Parathyroid adenoma (tissue), 2 donors: ENCODE results near the gene RIIAD1.

ENCODE experiments used
- H2AFZ ChIP-seq: fragments of 300-600 bp; sonication (generic); one replicate; pipeline ENCODE4 v1.7.0; 2017; ENCODE audit warnings: antibody characterized with exemption, mild to moderate bottlenecking
- H3K27ac ChIP-seq: fragments of 300-600 bp; sonication (generic); one replicate; pipeline ENCODE4 v1.7.0; 2017
- H3K27me3 ChIP-seq: fragments of 300-600 bp; sonication (generic); one replicate; pipeline ENCODE4 v1.7.0; 2017; ENCODE audit warnings: low read length; ENCODE audit not compliant: control insufficient read depth, insufficient read depth
- H3K36me3 ChIP-seq: fragments of 300-600 bp; sonication (generic); one replicate; pipeline ENCODE4 v1.7.0; 2017; ENCODE audit warnings: low read length; ENCODE audit not compliant: control insufficient read depth, insufficient read depth
- H3K4me1 ChIP-seq: fragments of 300-600 bp; sonication (generic); one replicate; pipeline ENCODE4 v1.7.0; 2017; ENCODE audit warnings: control low read depth
- H3K4me2 ChIP-seq: fragments of 300-600 bp; sonication (generic); one replicate; pipeline ENCODE4 v1.7.0; 2017; ENCODE audit warnings: low read length
- H3K4me3 ChIP-seq: fragments of 300-600 bp; sonication (generic); one replicate; pipeline ENCODE4 v1.7.0; 2017; ENCODE audit warnings: low read depth, low read length
- H3K79me2 ChIP-seq: fragments of 300-600 bp; sonication (generic); one replicate; pipeline ENCODE4 v1.7.0; 2017; ENCODE audit warnings: control low read depth
- H3K9ac ChIP-seq: fragments of 300-600 bp; sonication (generic); one replicate; pipeline ENCODE4 v1.7.0; 2017; ENCODE audit warnings: mild to moderate bottlenecking
- H3K9me3 ChIP-seq: fragments of 300-600 bp; sonication (generic); one replicate; pipeline ENCODE4 v1.7.0; 2017; ENCODE audit warnings: low read length; ENCODE audit not compliant: control insufficient read depth
- CTCF ChIP-seq: fragments of 300-600 bp; sonication (generic); IDR thresholded peaks from one replicate; pipeline ENCODE4 v1.7.0; 2017; ENCODE audit warnings: antibody characterized with exemption, mild to moderate bottlenecking
- donor health status: primary hyperparathyroidism.

Gene RIIAD1

GRCh38 chr1:151705753-151706463 lies 15.4 kb upstream of the RIIAD1 start:
- no peak overlapping the region for H3K4me3 ChIP-seq
- no peak for TF ChIP-seq CTCF
- H3K36me3 ChIP-seq, result no peaks in the 10 kb centered on the region
- no peak overlapping the region for H2AFZ ChIP-seq
- H3K9ac ChIP-seq, result no peak overlapping the region
- H3K79me2 ChIP-seq, result no peaks in the 10 kb centered on the region
- H3K9me3 ChIP-seq, result no peaks in the 10 kb centered on the region
- no peaks in the 10 kb centered on the region for H3K4me1 ChIP-seq
- H3K27me3 ChIP-seq, result no peaks in the 10 kb centered on the region
- H3K4me2 ChIP-seq, result no peak overlapping the region
- no peak overlapping the region for H3K27ac ChIP-seq

- TF ChIP-seq CTCF, result no peak
- H3K4me1 ChIP-seq, result no peaks in the 10 kb centered on the region
- H3K27me3 ChIP-seq, result no peaks in the 10 kb centered on the region
- H3K4me3 ChIP-seq, result no peak overlapping the region
- no peaks in the 10 kb centered on the region for H3K9me3 ChIP-seq
- H3K36me3 ChIP-seq, result no peaks in the 10 kb centered on the region
- no peak overlapping the region for H3K4me2 ChIP-seq
- H3K27ac ChIP-seq, result no peak overlapping the region
- no peak overlapping the region for H3K9ac ChIP-seq
- H3K79me2 ChIP-seq, result no peaks in the 10 kb centered on the region
- no peak overlapping the region for H2AFZ ChIP-seq
Observed at GRCh38 chr1:151706464-151707415, 14.6 kb upstream of the RIIAD1 start.

- TF ChIP-seq CTCF, result no peak
- Histone ChIP-seq H3K9ac (no peak overlapping the region), H3K79me2 (no peaks in the 10 kb centered on the region), H3K9me3 (no peaks in the 10 kb centered on the region), H3K4me1 (no peaks in the 10 kb centered on the region), H3K36me3 (no peaks in the 10 kb centered on the region), H3K27ac (no peak overlapping the region), H3K4me3 (no peak overlapping the region), H3K4me2 (no peak overlapping the region), H3K27me3 (no peaks in the 10 kb centered on the region), H2AFZ (no peak overlapping the region)
Observed at GRCh38 chr1:151707541-151708065, 13.7 kb upstream of the RIIAD1 start.

- Histone ChIP-seq H3K27ac (no peak overlapping the region), H3K27me3 (no peaks in the 10 kb centered on the region), H3K79me2 (no peaks in the 10 kb centered on the region), H3K4me3 (no peak overlapping the region), H2AFZ (no peak overlapping the region), H3K4me1 (no peaks in the 10 kb centered on the region), H3K9ac (no peak overlapping the region), H3K4me2 (no peak overlapping the region), H3K36me3 (no peaks in the 10 kb centered on the region), H3K9me3 (no peaks in the 10 kb centered on the region)
- no peak for TF ChIP-seq CTCF
Observed at GRCh38 chr1:151708891-151709290, 12.4 kb upstream of the RIIAD1 start.
